ENCODE results near the gene PIGW.
A peak's percentile ranks its signal among the peaks of the same experiment; 100 is the strongest.

Gene PIGW

DNA sequence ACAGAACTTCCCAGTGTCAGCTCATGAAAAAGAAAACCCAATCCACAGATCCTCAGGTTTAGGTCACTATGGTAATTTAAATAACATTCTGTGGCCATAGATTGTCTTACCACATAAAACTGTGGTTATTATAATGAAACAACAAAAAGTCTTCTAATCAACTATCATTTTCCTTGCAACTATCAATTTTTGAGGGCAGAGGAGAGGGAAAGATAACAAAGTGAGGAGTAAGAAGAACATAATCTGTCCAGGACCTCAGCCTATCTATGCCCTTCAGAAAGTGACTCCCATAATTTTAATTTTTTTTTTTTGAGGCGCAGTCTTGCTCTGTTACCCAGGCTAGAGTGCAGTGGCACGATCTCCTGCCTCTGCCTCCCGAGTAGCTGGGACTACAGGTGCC lies 5.9 kb downstream of the PIGW start:
- no peak overlapping the region for H2AK5ac ChIP-seq (ENCODE audit: low read length, severe bottlenecking)
- WGBS: 100% methylated on average over 3 of the region's 3 CpGs
- no peak overlapping the region for H3K18ac ChIP-seq (ENCODE audit: low read depth in 1 of 2, low read length in 2 of 2)
- H3K9me3 ChIP-seq (ENCODE audit: control insufficient read depth, low read length): no peaks in the 10 kb centered on the region
- H2BK12ac ChIP-seq (ENCODE audit: low read length in 2 of 2): no peak overlapping the region
- no peak overlapping the region for H2BK120ac ChIP-seq (ENCODE audit: low read depth, low read length)
- H2BK15ac ChIP-seq (ENCODE audit: low read depth, poor library complexity, severe bottlenecking): no peak overlapping the region
- H2BK5ac ChIP-seq (ENCODE audit: low read depth, low read length, poor library complexity, severe bottlenecking): no peak overlapping the region
- no peak overlapping the region for H2AFZ ChIP-seq (ENCODE audit: low read depth, low read length)
- no peak overlapping the region for H3K23ac ChIP-seq (ENCODE audit: low read length in 2 of 2)
- no peak overlapping the region for H4K91ac ChIP-seq (ENCODE audit: low read length)
- H3K79me1 ChIP-seq (replicated peaks; ENCODE audit: low read length, poor library complexity, severe bottlenecking): peaks cover 16% of the 10 kb centered on the region
- H3K27me3 ChIP-seq (ENCODE audit: control insufficient read depth in 1 of 2, insufficient read depth in 1 of 2, low read length in 2 of 2): no peaks in the 10 kb centered on the region
- no peak for DNase-seq
- H3K27ac ChIP-seq (ENCODE audit: low read length, poor library complexity, severe bottlenecking): no peak overlapping the region
- peaks cover 0 to 38% of the 10 kb centered on the region in 2 experiments for H3K36me3 ChIP-seq (ENCODE audit: control insufficient read depth in 1 of 2, insufficient read depth in 2 of 2, low read depth in 1 of 2, low read length in 2 of 2)
- H4K8ac ChIP-seq (ENCODE audit: low read length): no peak overlapping the region
- no peak overlapping the region for H3K4me2 ChIP-seq (ENCODE audit: low read length, poor library complexity, severe bottlenecking)
- H3K4me3 ChIP-seq (ENCODE audit: insufficient read depth in 1 of 2, low read depth in 1 of 2, low read length in 2 of 2): no peak overlapping the region
- H3K4ac ChIP-seq (ENCODE audit: low read depth in 1 of 2, low read length in 2 of 2): no peak overlapping the region
- no peak overlapping the region for H3K14ac ChIP-seq (ENCODE audit: low read length in 2 of 2)
- H3K9ac ChIP-seq (ENCODE audit: low read length): no peak overlapping the region
- no peaks in the 10 kb centered on the region for H3K4me1 ChIP-seq (ENCODE audit: control insufficient read depth, insufficient read depth, low read depth, low read length)

GRCh38 chr17:36542755-36543154 lies 8.0 kb downstream of the PIGW start:
- H4K8ac ChIP-seq (ENCODE audit: low read length): no peak overlapping the region
- no peak overlapping the region for H3K27ac ChIP-seq (ENCODE audit: low read length, poor library complexity, severe bottlenecking)
- H3K27me3 ChIP-seq (ENCODE audit: control insufficient read depth in 1 of 2, insufficient read depth in 1 of 2, low read length in 2 of 2): no peaks in the 10 kb centered on the region
- H2BK12ac ChIP-seq (ENCODE audit: low read length in 2 of 2): no peak overlapping the region
- no peak overlapping the region for H2BK15ac ChIP-seq (ENCODE audit: low read depth, poor library complexity, severe bottlenecking)
- WGBS: 97% methylated on average over 15 of the region's 15 CpGs
- peaks cover 0 to 33% of the 10 kb centered on the region in 2 experiments for H3K36me3 ChIP-seq (ENCODE audit: control insufficient read depth in 1 of 2, insufficient read depth in 2 of 2, low read depth in 1 of 2, low read length in 2 of 2)
- peaks cover 7% of the 10 kb centered on the region for H3K79me1 ChIP-seq (replicated peaks; ENCODE audit: low read length, poor library complexity, severe bottlenecking)
- H3K18ac ChIP-seq (ENCODE audit: low read depth in 1 of 2, low read length in 2 of 2): no peak overlapping the region
- H3K4me2 ChIP-seq (ENCODE audit: low read length, poor library complexity, severe bottlenecking): no peak overlapping the region
- H2AK5ac ChIP-seq (ENCODE audit: low read length, severe bottlenecking): no peak overlapping the region
- H4K91ac ChIP-seq (ENCODE audit: low read length): no peak overlapping the region
- H3K14ac ChIP-seq (ENCODE audit: low read length in 2 of 2): no peak overlapping the region
- DNase-seq: no peak
- no peak overlapping the region for H3K4ac ChIP-seq (ENCODE audit: low read depth in 1 of 2, low read length in 2 of 2)
- no peak overlapping the region for H3K9ac ChIP-seq (ENCODE audit: low read length)
- no peaks in the 10 kb centered on the region for H3K9me3 ChIP-seq (ENCODE audit: control insufficient read depth, low read length)
- H3K4me1 ChIP-seq (ENCODE audit: control insufficient read depth, insufficient read depth, low read depth, low read length): no peaks in the 10 kb centered on the region
- H3K4me3 ChIP-seq (ENCODE audit: insufficient read depth in 1 of 2, low read depth in 1 of 2, low read length in 2 of 2): no peak overlapping the region
- no peak overlapping the region for H2BK120ac ChIP-seq (ENCODE audit: low read depth, low read length)
- no peak overlapping the region for H2BK5ac ChIP-seq (ENCODE audit: low read depth, low read length, poor library complexity, severe bottlenecking)
- H3K23ac ChIP-seq (ENCODE audit: low read length in 2 of 2): no peak overlapping the region
- no peak overlapping the region for H2AFZ ChIP-seq (ENCODE audit: low read depth, low read length)

DNA sequence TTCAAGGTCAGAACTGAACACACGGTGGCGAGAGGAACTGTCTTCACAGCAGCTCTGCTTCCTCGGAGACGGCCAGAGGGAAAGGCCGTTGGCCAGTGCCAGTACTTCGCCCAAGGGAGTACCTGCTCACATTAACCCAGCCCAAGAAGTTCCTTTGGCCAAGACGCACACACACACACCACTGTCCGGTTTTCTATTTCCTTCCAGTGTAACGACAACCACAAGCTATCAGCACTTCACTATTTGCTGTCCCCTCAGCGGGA lies 9.2 kb downstream of the PIGW start:
- H2BK5ac ChIP-seq (ENCODE audit: low read depth, low read length, poor library complexity, severe bottlenecking): no peak overlapping the region
- H3K4ac ChIP-seq (ENCODE audit: low read depth in 1 of 2, low read length in 2 of 2): peak overlapping the region; percentile 26 to 97
- H2AFZ ChIP-seq (ENCODE audit: low read depth, low read length): no peak overlapping the region
- WGBS: 1% methylated on average over 10 of the region's 10 CpGs
- no peak overlapping the region for H2BK12ac ChIP-seq (ENCODE audit: low read length in 2 of 2)
- peaks cover 0 to 25% of the 10 kb centered on the region in 2 experiments for H3K36me3 ChIP-seq (ENCODE audit: control insufficient read depth in 1 of 2, insufficient read depth in 2 of 2, low read depth in 1 of 2, low read length in 2 of 2)
- no peak overlapping the region for H4K8ac ChIP-seq (ENCODE audit: low read length)
- no peak overlapping the region for H3K23ac ChIP-seq (ENCODE audit: low read length in 2 of 2)
- no peaks in the 10 kb centered on the region for H3K27me3 ChIP-seq (ENCODE audit: control insufficient read depth in 1 of 2, insufficient read depth in 1 of 2, low read length in 2 of 2)
- H3K4me2 ChIP-seq (ENCODE audit: low read length, poor library complexity, severe bottlenecking): peak overlapping the region; percentile 70
- peak overlapping the region in 1 of 2 experiments; percentile 76 for H3K14ac ChIP-seq (ENCODE audit: low read length in 2 of 2)
- no peak overlapping the region for H2AK5ac ChIP-seq (ENCODE audit: low read length, severe bottlenecking)
- peak overlapping the region; percentile 96 for H3K27ac ChIP-seq (ENCODE audit: low read length, poor library complexity, severe bottlenecking)
- H4K91ac ChIP-seq (ENCODE audit: low read length): peak overlapping the region; percentile 92
- H3K79me1 ChIP-seq (replicated peaks; ENCODE audit: low read length, poor library complexity, severe bottlenecking): peaks cover 5% of the 10 kb centered on the region
- H3K9ac ChIP-seq (ENCODE audit: low read length): peak overlapping the region; percentile 99
- peak overlapping the region; percentile 94 for H3K18ac ChIP-seq (ENCODE audit: low read depth in 1 of 2, low read length in 2 of 2)
- no peaks in the 10 kb centered on the region for H3K9me3 ChIP-seq (ENCODE audit: control insufficient read depth, low read length)
- DNase-seq: peak; percentile 78
- peaks cover 3% of the 10 kb centered on the region for H3K4me1 ChIP-seq (ENCODE audit: control insufficient read depth, insufficient read depth, low read depth, low read length)
- peak overlapping the region; percentile 79 to 87 for H3K4me3 ChIP-seq (ENCODE audit: insufficient read depth in 1 of 2, low read depth in 1 of 2, low read length in 2 of 2)
- H2BK15ac ChIP-seq (ENCODE audit: low read depth, poor library complexity, severe bottlenecking): no peak overlapping the region
- no peak overlapping the region for H2BK120ac ChIP-seq (ENCODE audit: low read depth, low read length)

DNA sequence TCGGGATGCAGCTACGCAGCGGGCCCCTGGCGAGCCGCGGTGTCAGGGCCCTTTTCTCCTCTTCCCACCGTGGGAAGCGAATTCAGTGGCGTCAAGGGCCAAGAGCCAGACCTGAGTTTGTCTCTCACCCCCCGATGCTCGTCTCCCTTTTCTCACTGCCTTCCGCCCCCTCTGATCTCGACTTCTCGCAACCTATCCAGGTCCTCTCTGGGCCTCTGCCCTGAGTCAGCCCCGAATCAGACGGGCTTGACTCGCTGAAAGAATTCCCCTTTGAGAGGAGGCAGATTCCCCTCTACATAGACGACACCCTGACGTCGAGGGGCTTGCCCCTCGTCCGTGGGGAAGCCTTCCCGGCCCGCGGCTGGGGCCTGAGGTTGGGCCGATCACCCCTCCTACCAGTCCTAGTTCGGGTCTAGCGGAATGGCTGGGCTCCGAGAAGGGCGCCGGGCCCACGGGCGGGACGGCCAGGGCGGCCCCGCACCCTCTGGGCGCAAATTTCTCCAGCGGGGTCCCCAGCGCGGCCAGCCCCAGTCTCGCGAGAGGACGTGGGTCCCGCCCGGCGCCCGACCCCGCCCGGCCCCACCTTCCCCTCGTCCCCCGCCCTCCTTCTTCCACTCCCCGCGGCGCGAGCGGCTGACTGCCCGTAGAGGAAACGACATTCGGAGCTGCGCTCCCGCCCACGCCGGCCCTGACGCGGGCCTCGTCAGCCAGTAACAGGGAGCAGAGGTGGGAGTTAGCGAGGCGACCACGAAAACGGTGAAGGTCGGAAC lies 9.7 kb downstream of the PIGW start, which contains the start of gene GGNBP2:
Gene GGNBP2, plus strand, starts transcription at position 613 of the 770 bp plus-strand sequence. CDS start 806 bp downstream, outside the sequence.
- Histone ChIP-seq H3K4me2 (ENCODE audit: low read length, poor library complexity, severe bottlenecking) (peak within 1 kb of the TSS; percentile 70), H3K9ac (ENCODE audit: low read length) (peak within 1 kb of the TSS; percentile 100), H3K23ac (ENCODE audit: low read length in 2 of 2) (peak within 1 kb of the TSS in 1 of 2 experiments; percentile 96), H3K4ac (ENCODE audit: low read depth in 1 of 2, low read length in 2 of 2) (peak within 1 kb of the TSS; percentile 97 to 98), H3K9me3 (ENCODE audit: control insufficient read depth, low read length) (no peaks in the 10 kb centered on the region), H3K4me3 (ENCODE audit: insufficient read depth in 1 of 2, low read depth in 1 of 2, low read length in 2 of 2) (peak within 1 kb of the TSS; percentile 85 to 100), H2BK120ac (ENCODE audit: low read depth, low read length) (peak within 1 kb of the TSS; percentile 82), H4K91ac (ENCODE audit: low read length) (peak within 1 kb of the TSS; percentile 98), H2BK5ac (ENCODE audit: low read depth, low read length, poor library complexity, severe bottlenecking) (peak within 1 kb of the TSS; percentile 91), H3K79me1 (replicated peaks; ENCODE audit: low read length, poor library complexity, severe bottlenecking) (peaks cover 5% of the 10 kb centered on the region), H2AK5ac (ENCODE audit: low read length, severe bottlenecking) (peak within 1 kb of the TSS; percentile 20), H2AFZ (ENCODE audit: low read depth, low read length) (peak within 1 kb of the TSS; percentile 79), H3K27ac (ENCODE audit: low read length, poor library complexity, severe bottlenecking) (peak within 1 kb of the TSS; percentile 100), H3K36me3 (ENCODE audit: control insufficient read depth in 1 of 2, insufficient read depth in 2 of 2, low read depth in 1 of 2, low read length in 2 of 2) (peaks cover 0 to 24% of the 10 kb centered on the region in 2 experiments), H3K14ac (ENCODE audit: low read length in 2 of 2) (peak within 1 kb of the TSS; percentile 2 to 99), H3K27me3 (ENCODE audit: control insufficient read depth in 1 of 2, insufficient read depth in 1 of 2, low read length in 2 of 2) (no peaks in the 10 kb centered on the region), H3K4me1 (ENCODE audit: control insufficient read depth, insufficient read depth, low read depth, low read length) (peaks cover 3% of the 10 kb centered on the region), H2BK12ac (ENCODE audit: low read length in 2 of 2) (peak within 1 kb of the TSS in 1 of 2 experiments; percentile 93), H3K18ac (ENCODE audit: low read depth in 1 of 2, low read length in 2 of 2) (peak within 1 kb of the TSS; percentile 94 to 100), H2BK15ac (ENCODE audit: low read depth, poor library complexity, severe bottlenecking) (peak within 1 kb of the TSS; percentile 86), H4K8ac (ENCODE audit: low read length) (peak within 1 kb of the TSS; percentile 97)
- DNase-seq: peak; percentile 95
- WGBS: under 1% methylated on average over 63 of the region's 71 CpGs
